Measurements from ENCODE around the gene VAMP2. TPM values are rescaled to one million over a fixed set of nuclear protein-coding genes. Genes with fewer than 3 reads are reported as not detected.

Gene VAMP2
- total and polyA plus RNA-seq, 4 donors = 4.2 to 25.9 (median 10.2) TPM

DNA sequence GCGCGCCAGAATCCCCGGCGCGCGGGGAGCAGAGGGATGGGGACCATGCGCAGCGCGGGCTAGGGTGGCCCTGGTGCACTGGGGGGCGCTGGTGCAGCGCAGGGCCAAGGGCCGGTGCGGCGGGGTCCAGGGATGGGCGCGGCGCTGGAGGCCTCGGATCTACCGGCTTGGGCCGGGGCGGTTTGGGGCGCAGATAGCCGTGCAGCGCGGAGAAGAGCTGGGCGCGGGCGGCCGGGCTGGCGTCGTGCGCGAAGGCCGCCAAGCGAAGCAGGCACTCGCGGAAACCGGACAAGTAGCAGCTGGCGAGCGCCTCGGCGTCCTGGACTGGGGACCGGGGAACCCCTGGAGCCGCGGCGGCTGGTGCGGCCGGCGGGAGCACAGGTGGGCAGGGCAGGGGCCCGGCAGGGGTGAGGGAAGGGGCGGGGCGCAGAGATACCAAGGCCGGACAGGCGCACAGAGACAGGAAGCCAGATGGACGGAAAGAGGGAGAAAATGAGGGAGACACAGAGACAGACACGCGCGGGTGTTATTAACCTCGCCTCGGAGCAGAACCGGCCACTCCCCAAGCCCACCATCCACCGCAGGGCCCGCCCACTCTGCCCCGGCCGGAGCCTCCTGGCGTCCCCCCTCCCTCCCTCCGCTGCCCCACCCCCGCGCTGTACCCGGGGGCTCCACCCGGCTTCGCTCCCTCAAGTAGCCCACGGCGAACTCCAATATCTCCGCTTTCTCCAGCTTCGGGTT is 40.9 kb downstream of the VAMP2 start:
- Histone ChIP-seq H3K4me3 (ENCODE audit: low read depth in 1 of 3, low read length in 3 of 3) (peak overlapping the region in 2 of 3 donors; percentile 15 to 40), H3K27ac (ENCODE audit: low read depth in 1 of 2, low read length in 2 of 2) (no peak overlapping the region), H3K9me3 (ENCODE audit: control insufficient read depth in 4 of 4, low read length in 3 of 4) (no peaks in the 10 kb centered on the region), H3K36me3 (ENCODE audit: control insufficient read depth in 4 of 4, insufficient read depth in 3 of 4, low read depth in 1 of 4, low read length in 3 of 4) (no peaks in the 10 kb centered on the region), H3K9ac (ENCODE audit: low read depth in 1 of 2, low read length in 2 of 2) (no peak overlapping the region), H3K27me3 (ENCODE audit: control insufficient read depth in 4 of 4, insufficient read depth in 4 of 4, low read length in 3 of 4) (peaks cover 4 to 16% (median 6%) of the 10 kb centered on the region in 4 donors), H3K4me1 (ENCODE audit: control insufficient read depth in 4 of 4, insufficient read depth in 4 of 4, low read length in 3 of 4) (peaks cover 28 to 83% (median 69%) of the 10 kb centered on the region in 4 donors)
- WGBS = 2% methylated on average over 76 of the region's 76 CpGs
- DNase-seq (ENCODE audit: low spot score) = no peak
- no peak for TF ChIP-seq RAD21 (IDR thresholded peaks at IDR 0.05)
- TF ChIP-seq, protein P1, sequence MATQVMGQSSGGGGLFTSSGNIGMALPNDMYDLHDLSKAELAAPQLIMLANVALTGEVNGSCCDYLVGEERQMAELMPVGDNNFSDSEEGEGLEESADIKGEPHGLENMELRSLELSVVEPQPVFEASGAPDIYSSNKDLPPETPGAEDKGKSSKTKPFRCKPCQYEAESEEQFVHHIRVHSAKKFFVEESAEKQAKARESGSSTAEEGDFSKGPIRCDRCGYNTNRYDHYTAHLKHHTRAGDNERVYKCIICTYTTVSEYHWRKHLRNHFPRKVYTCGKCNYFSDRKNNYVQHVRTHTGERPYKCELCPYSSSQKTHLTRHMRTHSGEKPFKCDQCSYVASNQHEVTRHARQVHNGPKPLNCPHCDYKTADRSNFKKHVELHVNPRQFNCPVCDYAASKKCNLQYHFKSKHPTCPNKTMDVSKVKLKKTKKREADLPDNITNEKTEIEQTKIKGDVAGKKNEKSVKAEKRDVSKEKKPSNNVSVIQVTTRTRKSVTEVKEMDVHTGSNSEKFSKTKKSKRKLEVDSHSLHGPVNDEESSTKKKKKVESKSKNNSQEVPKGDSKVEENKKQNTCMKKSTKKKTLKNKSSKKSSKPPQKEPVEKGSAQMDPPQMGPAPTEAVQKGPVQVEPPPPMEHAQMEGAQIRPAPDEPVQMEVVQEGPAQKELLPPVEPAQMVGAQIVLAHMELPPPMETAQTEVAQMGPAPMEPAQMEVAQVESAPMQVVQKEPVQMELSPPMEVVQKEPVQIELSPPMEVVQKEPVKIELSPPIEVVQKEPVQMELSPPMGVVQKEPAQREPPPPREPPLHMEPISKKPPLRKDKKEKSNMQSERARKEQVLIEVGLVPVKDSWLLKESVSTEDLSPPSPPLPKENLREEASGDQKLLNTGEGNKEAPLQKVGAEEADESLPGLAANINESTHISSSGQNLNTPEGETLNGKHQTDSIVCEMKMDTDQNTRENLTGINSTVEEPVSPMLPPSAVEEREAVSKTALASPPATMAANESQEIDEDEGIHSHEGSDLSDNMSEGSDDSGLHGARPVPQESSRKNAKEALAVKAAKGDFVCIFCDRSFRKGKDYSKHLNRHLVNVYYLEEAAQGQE (IDR thresholded peaks at IDR 0.05) = no peak
- TF ChIP-seq, protein P2, sequence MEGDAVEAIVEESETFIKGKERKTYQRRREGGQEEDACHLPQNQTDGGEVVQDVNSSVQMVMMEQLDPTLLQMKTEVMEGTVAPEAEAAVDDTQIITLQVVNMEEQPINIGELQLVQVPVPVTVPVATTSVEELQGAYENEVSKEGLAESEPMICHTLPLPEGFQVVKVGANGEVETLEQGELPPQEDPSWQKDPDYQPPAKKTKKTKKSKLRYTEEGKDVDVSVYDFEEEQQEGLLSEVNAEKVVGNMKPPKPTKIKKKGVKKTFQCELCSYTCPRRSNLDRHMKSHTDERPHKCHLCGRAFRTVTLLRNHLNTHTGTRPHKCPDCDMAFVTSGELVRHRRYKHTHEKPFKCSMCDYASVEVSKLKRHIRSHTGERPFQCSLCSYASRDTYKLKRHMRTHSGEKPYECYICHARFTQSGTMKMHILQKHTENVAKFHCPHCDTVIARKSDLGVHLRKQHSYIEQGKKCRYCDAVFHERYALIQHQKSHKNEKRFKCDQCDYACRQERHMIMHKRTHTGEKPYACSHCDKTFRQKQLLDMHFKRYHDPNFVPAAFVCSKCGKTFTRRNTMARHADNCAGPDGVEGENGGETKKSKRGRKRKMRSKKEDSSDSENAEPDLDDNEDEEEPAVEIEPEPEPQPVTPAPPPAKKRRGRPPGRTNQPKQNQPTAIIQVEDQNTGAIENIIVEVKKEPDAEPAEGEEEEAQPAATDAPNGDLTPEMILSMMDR (IDR thresholded peaks at IDR 0.05; ENCODE audit: low read depth, low read length, missing input control) = peak; percentile 23

DNA sequence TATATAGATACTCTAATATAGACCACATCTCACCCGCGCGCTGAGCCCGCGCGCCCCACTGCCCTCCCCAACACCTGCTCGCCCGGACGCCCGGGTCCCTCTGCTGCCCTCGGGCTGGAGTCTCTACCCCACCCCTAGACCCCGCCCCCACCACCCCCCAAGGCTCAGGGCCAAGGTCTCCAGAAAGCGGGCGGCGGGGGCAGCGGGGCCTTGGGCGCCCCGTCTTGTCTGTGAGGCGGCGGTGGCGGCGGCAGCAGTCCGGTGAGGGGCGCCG is 41.4 kb downstream of the VAMP2 start:
- no peaks in the 10 kb centered on the region for H3K9me3 ChIP-seq (ENCODE audit: control insufficient read depth in 4 of 4, low read length in 3 of 4)
- H3K9ac ChIP-seq (ENCODE audit: low read depth in 1 of 2, low read length in 2 of 2) = no peak overlapping the region
- H3K4me3 ChIP-seq (ENCODE audit: low read depth in 1 of 3, low read length in 3 of 3) = peak overlapping the region in 1 of 3 donors; percentile 40
- 3% methylated on average over 25 of the region's 25 CpGs for WGBS
- H3K27ac ChIP-seq (ENCODE audit: low read depth in 1 of 2, low read length in 2 of 2) = no peak overlapping the region
- no peaks in the 10 kb centered on the region for H3K36me3 ChIP-seq (ENCODE audit: control insufficient read depth in 4 of 4, insufficient read depth in 3 of 4, low read depth in 1 of 4, low read length in 3 of 4)
- TF ChIP-seq GABPA (IDR thresholded peaks at IDR 0.05 in 1 of 2, conservative IDR thresholded peaks at IDR 0.05 in 1 of 2) = no peak
- no peak for TF ChIP-seq SP1 (IDR thresholded peaks at IDR 0.05)
- TF ChIP-seq, protein P1 (IDR thresholded peaks at IDR 0.05) = no peak
- TF ChIP-seq, protein P3, sequence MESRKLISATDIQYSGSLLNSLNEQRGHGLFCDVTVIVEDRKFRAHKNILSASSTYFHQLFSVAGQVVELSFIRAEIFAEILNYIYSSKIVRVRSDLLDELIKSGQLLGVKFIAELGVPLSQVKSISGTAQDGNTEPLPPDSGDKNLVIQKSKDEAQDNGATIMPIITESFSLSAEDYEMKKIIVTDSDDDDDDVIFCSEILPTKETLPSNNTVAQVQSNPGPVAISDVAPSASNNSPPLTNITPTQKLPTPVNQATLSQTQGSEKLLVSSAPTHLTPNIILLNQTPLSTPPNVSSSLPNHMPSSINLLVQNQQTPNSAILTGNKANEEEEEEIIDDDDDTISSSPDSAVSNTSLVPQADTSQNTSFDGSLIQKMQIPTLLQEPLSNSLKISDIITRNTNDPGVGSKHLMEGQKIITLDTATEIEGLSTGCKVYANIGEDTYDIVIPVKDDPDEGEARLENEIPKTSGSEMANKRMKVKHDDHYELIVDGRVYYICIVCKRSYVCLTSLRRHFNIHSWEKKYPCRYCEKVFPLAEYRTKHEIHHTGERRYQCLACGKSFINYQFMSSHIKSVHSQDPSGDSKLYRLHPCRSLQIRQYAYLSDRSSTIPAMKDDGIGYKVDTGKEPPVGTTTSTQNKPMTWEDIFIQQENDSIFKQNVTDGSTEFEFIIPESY (IDR thresholded peaks at IDR 0.05) = no peak
- peaks cover 28 to 79% (median 68%) of the 10 kb centered on the region in 4 donors for H3K4me1 ChIP-seq (ENCODE audit: control insufficient read depth in 4 of 4, insufficient read depth in 4 of 4, low read length in 3 of 4)
- DNase-seq (ENCODE audit: low spot score) = no peak
- H3K27me3 ChIP-seq (ENCODE audit: control insufficient read depth in 4 of 4, insufficient read depth in 4 of 4, low read length in 3 of 4) = peaks cover 2 to 21% (median 6%) of the 10 kb centered on the region in 4 donors
